Measurements from ENCODE around the gene CD99.
"Not testable (repeated sequence)": the region's sequence is repeated elsewhere in the genome, so short reads cannot be mapped to it uniquely, and the experiment has no call there.

DNA sequence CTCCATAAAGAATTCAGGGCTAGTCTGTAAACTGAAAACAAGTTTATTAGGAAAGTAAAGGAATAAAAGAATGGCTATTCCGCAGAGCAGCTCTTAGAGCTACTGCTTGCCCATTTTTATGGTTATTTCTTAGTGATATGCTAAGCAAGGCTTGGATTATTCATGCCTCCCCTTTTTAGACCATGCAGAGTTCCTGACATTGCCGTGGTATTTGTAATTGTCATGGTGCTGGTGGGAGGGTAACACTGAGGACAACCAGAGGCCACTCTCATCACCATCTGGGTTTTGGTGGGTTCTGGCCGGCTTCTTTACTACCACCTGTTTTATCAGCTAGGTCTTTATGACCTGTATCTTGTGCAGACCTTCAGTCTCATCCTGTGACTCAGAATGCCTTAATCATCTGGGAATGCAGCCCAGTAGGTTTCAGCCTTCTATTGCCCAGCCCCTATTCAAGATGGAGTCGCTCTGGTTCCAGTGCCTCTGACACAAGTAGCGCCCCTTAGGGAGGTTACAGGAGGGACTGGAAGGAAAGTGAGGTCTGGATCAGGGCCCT lies 64.1 kb downstream of the CD99 start:
- TF ChIP-seq POLR2A (IDR thresholded peaks at IDR 0.05; ENCODE audit: low read length); GATA1 (IDR thresholded peaks at IDR 0.05; ENCODE audit: low read depth, low read length): not testable (repeated sequence)
